Right atrium auricular region (tissue), 2 donors: ENCODE results near the gene RPS3. TPM values are rescaled to one million over a fixed set of nuclear protein-coding genes. Genes with fewer than 3 reads are reported as not detected.
"Not testable (repeated sequence)": the region's sequence is repeated elsewhere in the genome, so short reads cannot be mapped to it uniquely, and the experiment has no call there.

Source experiments
- DNase-seq: peaks from one replicate; pipeline ENCODE4 v3.0.0-alpha.2; 2019; ENCODE audit warnings: low spot score
- H3K27ac ChIP-seq, 2 donors: fragments of 200-600 bp; sonication (generic); 1 replicate in 1 of 2; 2 replicates in 1 of 2; pipeline ENCODE4 v1.5.1; 2016 to 2019
- H3K27me3 ChIP-seq, 2 donors: fragments of 200-600 bp; sonication (generic); one replicate each; pipeline versions ENCODE4 v1.5.1 to v1.6.0; 2017 to 2019
- H3K36me3 ChIP-seq: fragments of 200-600 bp; sonication (generic); one replicate; pipeline ENCODE4 v1.5.1; 2016
- H3K4me1 ChIP-seq, 2 donors: fragments of 200-600 bp; sonication (generic); one replicate each; pipeline versions ENCODE4 v1.5.1 to v1.6.0; 2017 to 2019
- H3K4me3 ChIP-seq, 2 donors: fragments of 200-600 bp; sonication (generic); 1 replicate in 1 of 2; 2 replicates in 1 of 2; pipeline ENCODE4 v1.5.1; 2017 to 2019; ENCODE audit warnings: mild to moderate bottlenecking in 1 of 2, moderate library complexity in 1 of 2
- H3K9me3 ChIP-seq, 2 donors: fragments of 200-600 bp; sonication (generic); one replicate each; pipeline ENCODE4 v1.5.1; 2019
- total RNA-seq, 2 donors: library from RNA; depleted of rRNA; stranded (reverse); fragments of >200 nt; gene quantifications; one replicate each; pipeline ENCODE4 v1.1.0, GENCODE V29; 2016
- TF ChIP-seq, protein P1 (sequence below), 2 donors: fragments of 200-600 bp; sonication (generic); IDR thresholded peaks; one replicate each; pipeline ENCODE4 v1.5.1; 2019; ENCODE audit warnings: antibody characterized with exemption in 2 of 2

The RPS3 gene
- total RNA-seq, 2 donors from 2014 or later, result 391 to 983 TPM

DNA sequence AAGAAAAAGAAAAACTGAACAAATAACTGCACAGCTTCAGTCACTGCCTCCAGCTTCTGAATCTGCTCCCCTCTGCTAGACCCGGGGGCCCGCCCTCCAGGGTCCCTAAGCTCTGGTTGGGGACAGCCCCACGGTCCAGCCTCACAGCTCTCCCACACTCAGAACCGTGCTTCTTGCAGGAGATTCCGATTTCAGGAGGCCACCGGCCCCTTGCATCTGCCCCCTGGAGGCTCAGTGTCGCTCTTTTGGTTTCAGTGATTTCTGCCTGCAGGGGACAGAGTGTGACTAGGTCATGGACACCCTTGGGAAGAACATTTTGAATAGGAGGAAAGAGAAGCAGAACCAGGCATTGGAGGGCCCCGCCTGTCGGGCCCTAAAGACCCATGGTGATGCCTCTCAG lies 23.1 kb upstream of the RPS3 start:
- Histone ChIP-seq H3K27me3 (no peaks in the 10 kb centered on the region), H3K27ac (no peak overlapping the region), H3K4me3 (no peak overlapping the region), H3K9me3 (no peaks in the 10 kb centered on the region), H3K4me1 (no peaks in the 10 kb centered on the region), H3K36me3 (no peaks in the 10 kb centered on the region)
- TF ChIP-seq, protein P1, sequence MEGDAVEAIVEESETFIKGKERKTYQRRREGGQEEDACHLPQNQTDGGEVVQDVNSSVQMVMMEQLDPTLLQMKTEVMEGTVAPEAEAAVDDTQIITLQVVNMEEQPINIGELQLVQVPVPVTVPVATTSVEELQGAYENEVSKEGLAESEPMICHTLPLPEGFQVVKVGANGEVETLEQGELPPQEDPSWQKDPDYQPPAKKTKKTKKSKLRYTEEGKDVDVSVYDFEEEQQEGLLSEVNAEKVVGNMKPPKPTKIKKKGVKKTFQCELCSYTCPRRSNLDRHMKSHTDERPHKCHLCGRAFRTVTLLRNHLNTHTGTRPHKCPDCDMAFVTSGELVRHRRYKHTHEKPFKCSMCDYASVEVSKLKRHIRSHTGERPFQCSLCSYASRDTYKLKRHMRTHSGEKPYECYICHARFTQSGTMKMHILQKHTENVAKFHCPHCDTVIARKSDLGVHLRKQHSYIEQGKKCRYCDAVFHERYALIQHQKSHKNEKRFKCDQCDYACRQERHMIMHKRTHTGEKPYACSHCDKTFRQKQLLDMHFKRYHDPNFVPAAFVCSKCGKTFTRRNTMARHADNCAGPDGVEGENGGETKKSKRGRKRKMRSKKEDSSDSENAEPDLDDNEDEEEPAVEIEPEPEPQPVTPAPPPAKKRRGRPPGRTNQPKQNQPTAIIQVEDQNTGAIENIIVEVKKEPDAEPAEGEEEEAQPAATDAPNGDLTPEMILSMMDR (IDR thresholded peaks at IDR 0.05), result no peak
- no peak for DNase-seq

DNA sequence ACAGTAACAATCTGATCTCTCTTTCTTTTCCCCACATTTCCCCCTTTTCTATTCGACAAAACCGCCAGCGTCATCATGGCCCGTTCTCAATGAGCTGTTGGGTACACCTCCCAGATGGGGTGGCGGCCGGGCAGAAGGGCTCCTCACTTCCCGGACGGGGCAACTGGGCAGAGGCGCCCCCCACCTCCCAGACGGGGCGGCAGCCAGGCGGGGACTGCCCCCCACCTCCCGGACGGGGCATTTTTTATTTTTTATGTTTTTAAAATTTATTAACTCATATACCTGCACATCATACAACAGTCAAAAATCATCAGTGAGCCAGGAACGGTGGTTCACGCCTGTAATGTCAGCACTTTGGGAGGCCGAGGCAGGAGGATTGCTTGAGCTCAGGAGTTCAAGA lies 20.5 kb upstream of the RPS3 start:
- H3K27ac ChIP-seq, result not testable (repeated sequence)

DNA sequence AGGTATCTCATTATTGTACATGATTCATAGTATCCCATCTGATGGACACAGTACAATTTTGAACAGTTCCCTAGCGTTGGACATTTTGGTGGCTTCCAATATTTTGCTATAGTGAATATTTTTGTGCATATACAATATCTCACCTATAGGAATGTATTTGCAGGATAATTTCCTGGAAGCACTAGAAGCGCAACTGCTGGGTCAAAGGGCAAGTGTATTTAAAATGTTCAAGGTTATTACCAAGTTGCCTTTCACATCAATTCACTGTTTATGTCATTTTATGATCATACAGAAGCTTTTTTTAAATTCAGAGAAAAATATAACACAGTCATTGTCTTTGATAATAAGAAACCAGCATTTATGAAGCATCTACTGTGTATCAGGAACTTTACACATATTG lies 19.1 kb upstream of the RPS3 start:
- no peak overlapping the region for H3K27ac ChIP-seq
- H3K4me1 ChIP-seq, result no peaks in the 10 kb centered on the region
- no peaks in the 10 kb centered on the region for H3K36me3 ChIP-seq
- no peak overlapping the region for H3K4me3 ChIP-seq
- no peak for DNase-seq
- TF ChIP-seq, protein P1 (IDR thresholded peaks at IDR 0.05), result no peak
- no peaks in the 10 kb centered on the region for H3K27me3 ChIP-seq
- H3K9me3 ChIP-seq, result no peaks in the 10 kb centered on the region

More for the DNA sequence above, 20.5 kb upstream of the RPS3 start:
- H3K27me3 ChIP-seq, H3K4me1 ChIP-seq, H3K9me3 ChIP-seq, H3K4me3 ChIP-seq, DNase-seq, H3K36me3 ChIP-seq: not testable (repeated sequence)

DNA sequence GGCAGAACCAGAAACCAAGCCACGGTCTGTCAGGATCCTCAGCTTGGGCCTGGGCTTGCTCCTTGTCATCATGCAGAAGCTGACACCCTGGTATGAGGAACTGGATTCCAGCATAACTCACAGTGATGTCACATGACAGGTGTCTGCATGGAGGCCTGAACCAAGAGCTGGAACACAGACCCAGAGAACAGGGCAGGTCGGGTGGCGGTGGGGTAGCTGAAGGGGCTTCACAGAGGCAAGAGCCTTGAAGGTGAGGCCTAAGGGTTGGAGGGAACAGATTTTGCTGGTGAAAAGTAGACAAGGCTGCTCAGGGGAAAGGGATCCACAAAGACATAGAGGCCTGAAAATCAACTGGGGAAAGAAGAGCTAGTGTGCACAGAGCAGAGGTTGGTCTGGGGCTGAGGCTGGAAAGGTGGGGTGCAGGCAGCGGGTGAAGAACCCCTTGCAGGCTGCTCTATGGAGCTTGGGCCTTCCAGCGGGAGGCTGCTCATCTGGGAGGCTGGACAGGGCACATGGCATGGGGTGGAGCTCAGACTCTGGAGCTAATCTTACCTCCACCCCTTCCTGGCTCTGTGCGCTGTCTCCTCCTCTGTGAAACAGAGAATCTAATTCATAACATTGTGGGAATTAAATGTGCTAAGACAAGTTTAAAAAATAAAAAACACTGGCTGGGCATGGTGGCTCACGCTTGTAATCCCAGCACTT lies 18.4 kb upstream of the RPS3 start:
- H3K36me3 ChIP-seq, result no peaks in the 10 kb centered on the region
- H3K4me1 ChIP-seq, result no peaks in the 10 kb centered on the region
- H3K27ac ChIP-seq, result no peak overlapping the region
- no peaks in the 10 kb centered on the region for H3K27me3 ChIP-seq
- H3K9me3 ChIP-seq, result no peaks in the 10 kb centered on the region
- TF ChIP-seq, protein P1 (IDR thresholded peaks at IDR 0.05), result no peak
- DNase-seq, result no peak
- H3K4me3 ChIP-seq, result no peak overlapping the region

DNA sequence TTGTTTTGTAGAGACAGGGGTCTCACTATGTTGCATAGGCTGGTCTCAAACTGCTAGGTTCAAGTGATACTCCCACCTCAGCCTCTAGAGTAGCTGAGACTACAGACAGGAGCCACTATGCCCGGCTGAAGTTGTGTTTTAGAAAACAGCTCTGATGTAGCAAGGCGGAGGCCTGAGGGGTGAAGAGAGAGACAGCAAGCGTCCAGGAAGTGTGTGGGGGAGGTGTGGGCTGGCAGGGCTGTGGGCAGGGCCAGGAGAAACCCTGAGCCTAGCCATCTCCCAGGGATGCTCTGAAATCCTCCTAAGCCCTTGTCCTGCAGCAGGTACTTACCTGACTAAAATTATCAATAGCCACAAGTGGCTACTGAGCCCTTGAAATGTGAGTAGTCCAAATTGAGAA lies 16.1 kb upstream of the RPS3 start:
- no peak for DNase-seq
- Histone ChIP-seq H3K27ac (no peak overlapping the region), H3K36me3 (no peaks in the 10 kb centered on the region), H3K4me1 (peaks cover 0 to under 1% of the 10 kb centered on the region in 2 donors), H3K4me3 (no peak overlapping the region), H3K27me3 (no peaks in the 10 kb centered on the region), H3K9me3 (no peaks in the 10 kb centered on the region)
- TF ChIP-seq, protein P1 (IDR thresholded peaks at IDR 0.05), result no peak

DNA sequence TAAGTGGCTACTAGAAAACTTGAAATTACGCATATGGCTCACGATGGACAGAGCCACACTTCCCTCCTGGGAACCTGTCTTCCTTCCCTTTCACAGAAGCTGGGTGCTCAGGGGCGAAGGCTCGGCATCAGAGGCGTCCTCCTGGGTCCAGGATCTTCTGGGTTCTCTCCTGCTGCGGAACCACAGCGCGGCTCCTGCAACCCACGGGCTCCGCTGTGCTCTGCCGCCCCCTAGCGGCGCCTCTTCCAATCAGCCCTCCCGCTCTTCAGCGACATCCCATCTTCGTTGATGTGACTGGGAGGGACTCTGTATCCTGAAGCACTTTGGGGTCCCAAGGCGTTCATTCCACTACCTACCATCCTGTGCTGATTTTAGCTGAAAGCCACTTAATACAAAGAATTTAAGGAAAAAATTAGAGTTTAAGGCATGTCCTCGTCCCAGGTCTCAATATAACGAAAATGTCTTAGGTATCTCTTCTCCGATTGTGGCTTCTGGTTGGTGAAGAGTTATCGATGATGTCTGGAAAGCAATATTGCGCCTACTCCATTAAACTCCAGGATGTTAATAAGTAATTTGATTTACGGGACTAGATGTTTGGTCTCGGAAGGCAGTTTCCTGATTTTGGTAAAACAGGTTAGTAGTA lies 14.8 kb upstream of the RPS3 start:
- H3K4me1 ChIP-seq, result peaks cover 0 to 5% of the 10 kb centered on the region in 2 donors
- no peak overlapping the region for H3K4me3 ChIP-seq
- no peaks in the 10 kb centered on the region for H3K27me3 ChIP-seq
- H3K27ac ChIP-seq, result no peak overlapping the region
- DNase-seq, result peak; percentile 78
- TF ChIP-seq, protein P1 (IDR thresholded peaks at IDR 0.05), result peak; percentile 90 to 98
- no peaks in the 10 kb centered on the region for H3K36me3 ChIP-seq
- H3K9me3 ChIP-seq, result no peaks in the 10 kb centered on the region
